HG02610 (cell line): ENCODE measurements around the gene PTPRN2.

Source experiments
- ATAC-seq: cut with Tn5 transposase; IDR thresholded peaks from one replicate; pipeline ENCODE4 v1.9.1; 2021; ENCODE audit warnings: mild to moderate bottlenecking, moderate library complexity; ENCODE audit not compliant: unreplicated experiment

Gene PTPRN2

GRCh38 chr7:157824011-157824818 is 763.4 kb downstream of the PTPRN2 start:
- ATAC-seq, result no peak

GRCh38 chr7:157822688-157823031 is 765.0 kb downstream of the PTPRN2 start:
- no peak for ATAC-seq

GRCh38 chr7:157821959-157822687 is 765.5 kb downstream of the PTPRN2 start:
- ATAC-seq, result no peak

- no peak for ATAC-seq
Observed at GRCh38 chr7:157820796-157821195, 766.8 kb downstream of the PTPRN2 start.

GRCh38 chr7:157819455-157819807 is 768.2 kb downstream of the PTPRN2 start:
- no peak for ATAC-seq

GRCh38 chr7:157818701-157819454 is 768.7 kb downstream of the PTPRN2 start:
- ATAC-seq, result no peak

GRCh38 chr7:157817944-157818700 is 769.5 kb downstream of the PTPRN2 start:
- no peak for ATAC-seq

GRCh38 chr7:157817433-157817832 is 770.2 kb downstream of the PTPRN2 start:
- ATAC-seq, result no peak

GRCh38 chr7:157816526-157817250 is 770.9 kb downstream of the PTPRN2 start:
- ATAC-seq, result no peak

- no peak for ATAC-seq
Observed at GRCh38 chr7:157816086-157816485, 771.5 kb downstream of the PTPRN2 start.

- ATAC-seq, result no peak
Observed at GRCh38 chr7:157815706-157816022, 772.0 kb downstream of the PTPRN2 start.

- ATAC-seq, result no peak
Observed at GRCh38 chr7:157814931-157815705, 772.5 kb downstream of the PTPRN2 start.

- ATAC-seq, result no peak
Observed at GRCh38 chr7:157813741-157814661, 773.6 kb downstream of the PTPRN2 start.

GRCh38 chr7:157813053-157813452 is 774.6 kb downstream of the PTPRN2 start:
- no peak for ATAC-seq

- ATAC-seq, result no peak
Observed at GRCh38 chr7:157811946-157812345, 775.7 kb downstream of the PTPRN2 start.

- no peak for ATAC-seq
Observed at GRCh38 chr7:157809863-157810851, 777.5 kb downstream of the PTPRN2 start.

GRCh38 chr7:157809154-157809862 is 778.3 kb downstream of the PTPRN2 start:
- no peak for ATAC-seq
